GM21526 (cell line): Measurements from ENCODE around the gene PCDH9.
"Not testable (repeated sequence)": the region's sequence is repeated elsewhere in the genome, so short reads cannot be mapped to it uniquely, and the experiment has no call there.

Experiments used
- ATAC-seq: cut with Tn5 transposase; IDR thresholded peaks from one replicate; pipeline ENCODE4 v1.9.1; 2021; ENCODE audit warnings: moderate library complexity; ENCODE audit not compliant: unreplicated experiment, low FRiP score

PCDH9 gene

DNA sequence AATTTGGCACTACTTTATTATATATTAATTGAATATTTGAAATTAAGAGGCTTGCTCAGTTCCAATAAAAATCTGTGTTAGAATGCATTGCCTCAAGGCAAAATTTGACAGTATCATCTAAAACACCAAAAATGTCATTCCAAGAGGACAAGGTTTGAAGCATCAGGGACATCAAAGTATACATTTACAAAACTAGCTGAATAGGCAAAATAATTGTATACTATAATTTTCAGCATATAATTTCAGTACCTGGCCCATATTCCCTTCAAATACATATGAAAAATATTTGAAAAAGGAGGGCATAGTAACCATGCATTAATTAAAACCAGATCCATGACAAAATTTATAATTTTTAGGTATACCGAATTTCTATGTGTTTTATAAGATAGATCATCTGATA, 963.8 kb downstream of the PCDH9 start:
- no peak for ATAC-seq

- no peak for ATAC-seq
Observed at GRCh38 chr13:66265371-66265770, 964.8 kb downstream of the PCDH9 start.

DNA sequence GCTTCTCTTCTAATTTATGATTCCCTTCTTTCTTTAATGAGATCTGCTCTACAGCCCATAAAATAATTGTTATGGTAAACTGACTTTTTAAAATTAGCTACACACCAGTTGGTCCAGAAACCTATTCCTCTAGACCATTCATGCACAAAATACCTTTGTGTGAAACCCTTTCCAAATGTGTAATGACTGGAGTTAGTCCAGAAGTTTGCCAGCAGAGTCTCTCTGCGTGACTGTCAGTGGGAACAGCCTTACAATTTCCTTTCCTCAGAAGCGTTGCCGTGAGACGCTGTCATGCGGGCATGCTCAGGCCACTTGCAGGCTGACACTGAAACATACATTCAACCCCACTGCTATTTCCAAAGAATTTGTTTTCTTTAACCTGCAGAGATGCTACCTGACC, 965.2 kb downstream of the PCDH9 start:
- no peak for ATAC-seq

DNA sequence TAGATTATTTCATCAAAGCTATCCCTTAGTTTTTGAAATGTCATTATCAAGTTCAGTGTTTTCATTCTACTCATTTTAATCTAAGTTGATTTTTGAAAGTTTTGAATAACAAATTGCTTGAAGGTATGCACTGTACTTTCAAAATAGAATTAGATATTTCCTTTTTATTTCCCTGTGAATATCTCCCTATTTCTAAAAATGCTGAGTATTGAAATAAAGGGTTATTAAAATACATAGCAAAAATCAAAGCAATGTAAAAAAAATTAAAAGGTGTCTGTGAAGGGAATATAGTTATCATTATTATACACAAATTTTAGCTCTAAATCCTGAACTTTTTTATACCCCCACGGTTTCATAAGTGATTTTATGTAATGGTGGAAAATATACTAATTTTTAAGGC, 967.8 kb downstream of the PCDH9 start:
- ATAC-seq = no peak

GRCh38 chr13:66259426-66259825, 970.7 kb downstream of the PCDH9 start:
- ATAC-seq = not testable (repeated sequence)
